DND-41 (cell line): ENCODE measurements around the gene KPNA1.

Experiments
- EZH2 ChIP-seq: IDR thresholded peaks from 3 replicates; pipeline ENCODE4 v1.6.1; 2012; ENCODE audit warnings: borderline replicate concordance, low read depth, mild to moderate bottlenecking, moderate library complexity, low read length, inconsistent platforms; ENCODE audit not compliant: severe bottlenecking
- TF ChIP-seq, protein P1 (sequence below): IDR thresholded peaks from 2 replicates; pipeline ENCODE4 v1.5.1; 2012; ENCODE audit warnings: borderline replicate concordance, low read length, moderate library complexity, mild to moderate bottlenecking; ENCODE audit not compliant: poor library complexity, severe bottlenecking; ENCODE audit errors: extremely low read depth

DNA sequence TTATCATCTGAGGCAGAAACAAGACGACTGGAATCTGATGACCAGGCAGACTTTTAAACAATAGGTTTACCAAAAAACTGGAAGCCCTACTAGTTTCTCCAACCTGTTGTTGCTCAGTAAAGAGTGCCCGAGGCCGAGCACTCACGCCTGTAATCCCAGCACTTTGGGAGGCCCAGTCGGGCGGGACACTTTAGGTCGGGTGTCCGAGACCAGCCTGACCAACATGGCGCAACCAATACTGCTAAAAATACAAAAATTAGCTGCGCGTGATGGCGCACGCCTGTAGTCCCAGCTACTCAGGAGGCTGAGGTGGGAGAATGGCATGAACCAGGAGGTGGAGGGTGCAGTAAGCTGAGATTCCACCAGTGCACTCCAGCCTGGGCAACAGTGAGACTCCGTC is 97.8 kb downstream of the KPNA1 start:
- TF ChIP-seq, protein P1, sequence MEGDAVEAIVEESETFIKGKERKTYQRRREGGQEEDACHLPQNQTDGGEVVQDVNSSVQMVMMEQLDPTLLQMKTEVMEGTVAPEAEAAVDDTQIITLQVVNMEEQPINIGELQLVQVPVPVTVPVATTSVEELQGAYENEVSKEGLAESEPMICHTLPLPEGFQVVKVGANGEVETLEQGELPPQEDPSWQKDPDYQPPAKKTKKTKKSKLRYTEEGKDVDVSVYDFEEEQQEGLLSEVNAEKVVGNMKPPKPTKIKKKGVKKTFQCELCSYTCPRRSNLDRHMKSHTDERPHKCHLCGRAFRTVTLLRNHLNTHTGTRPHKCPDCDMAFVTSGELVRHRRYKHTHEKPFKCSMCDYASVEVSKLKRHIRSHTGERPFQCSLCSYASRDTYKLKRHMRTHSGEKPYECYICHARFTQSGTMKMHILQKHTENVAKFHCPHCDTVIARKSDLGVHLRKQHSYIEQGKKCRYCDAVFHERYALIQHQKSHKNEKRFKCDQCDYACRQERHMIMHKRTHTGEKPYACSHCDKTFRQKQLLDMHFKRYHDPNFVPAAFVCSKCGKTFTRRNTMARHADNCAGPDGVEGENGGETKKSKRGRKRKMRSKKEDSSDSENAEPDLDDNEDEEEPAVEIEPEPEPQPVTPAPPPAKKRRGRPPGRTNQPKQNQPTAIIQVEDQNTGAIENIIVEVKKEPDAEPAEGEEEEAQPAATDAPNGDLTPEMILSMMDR = no peak
- no peak for TF ChIP-seq EZH2
